Measurements from ENCODE around the gene IFNLR1. TPM values are rescaled to one million over a fixed set of nuclear protein-coding genes. Genes with fewer than 3 reads are reported as not detected.

Gene IFNLR1
- total RNA-seq, 2 donors from 2014 or later = 0.43 to 0.51 TPM

- intact Hi-C loops (cut with DNase I) = no loop called here
- DNase-seq (ENCODE audit: low spot score) = peak; percentile 64
Observed at GRCh38 chr1:24155011-24155782, 31.9 kb downstream of the IFNLR1 start.

GRCh38 chr1:24154215-24154614 is 32.9 kb downstream of the IFNLR1 start:
- intact Hi-C loops (cut with DNase I) = no loop called here
- no peak for DNase-seq (ENCODE audit: low spot score)

- intact Hi-C loops (cut with DNase I) = no loop called here
- DNase-seq (ENCODE audit: low spot score) = no peak
Observed at GRCh38 chr1:24152631-24153494, 34.2 kb downstream of the IFNLR1 start.

GRCh38 chr1:24151175-24151533 is 35.9 kb downstream of the IFNLR1 start:
- intact Hi-C loops (cut with DNase I) = no loop called here
- no peak for DNase-seq (ENCODE audit: low spot score)

GRCh38 chr1:24150234-24151174 is 36.6 kb downstream of the IFNLR1 start:
- intact Hi-C loops (cut with DNase I) = no loop called here
- DNase-seq (ENCODE audit: low spot score) = peak; percentile 94

GRCh38 chr1:24149866-24150233 is 37.2 kb downstream of the IFNLR1 start:
- no peak for DNase-seq (ENCODE audit: low spot score)
- intact Hi-C loops (cut with DNase I) = no loop called here

GRCh38 chr1:24147816-24148215 is 39.3 kb downstream of the IFNLR1 start:
- no peak for DNase-seq (ENCODE audit: low spot score)

GRCh38 chr1:24147194-24147593 is 39.9 kb downstream of the IFNLR1 start:
- peak; percentile 62 for DNase-seq (ENCODE audit: low spot score)
- intact Hi-C loops (cut with DNase I) = no loop called here

More at GRCh38 chr1:24147816-24148215, 39.3 kb downstream of the IFNLR1 start:
- intact Hi-C loops (cut with DNase I) = no loop called here

- intact Hi-C loops (cut with DNase I) = no loop called here
- peak; percentile 75 for DNase-seq (ENCODE audit: low spot score)
Observed at GRCh38 chr1:24142546-24143534, 44.2 kb downstream of the IFNLR1 start, which contains the start of gene IL22RA1. TSS of gene IL22RA1 (minus strand) at chr1:24143140. CDS start at chr1:24143082, 58 bp downstream.

GRCh38 chr1:24141311-24141997 is 45.6 kb downstream of the IFNLR1 start:
- intact Hi-C loops (cut with DNase I) = no loop called here
- DNase-seq (ENCODE audit: low spot score) = peak; percentile 31

- DNase-seq (ENCODE audit: low spot score) = peak; percentile 58
- intact Hi-C loops (cut with DNase I) = no loop called here
Observed at GRCh38 chr1:24140741-24141181, 46.3 kb downstream of the IFNLR1 start.

GRCh38 chr1:24139841-24140425 is 47.2 kb downstream of the IFNLR1 start:
- intact Hi-C loops (cut with DNase I) = no loop called here
- peak; percentile 52 for DNase-seq (ENCODE audit: low spot score)

GRCh38 chr1:24139222-24139489 is 47.9 kb downstream of the IFNLR1 start:
- DNase-seq (ENCODE audit: low spot score) = no peak
- intact Hi-C loops (cut with DNase I) = no loop called here

GRCh38 chr1:24138476-24139221 is 48.4 kb downstream of the IFNLR1 start:
- intact Hi-C loops (cut with DNase I) = no loop called here
- peak; percentile 26 for DNase-seq (ENCODE audit: low spot score)

GRCh38 chr1:24136956-24137539 is 50.0 kb downstream of the IFNLR1 start:
- DNase-seq (ENCODE audit: low spot score) = peak; percentile 45
- intact Hi-C loops (cut with DNase I) = no loop called here

GRCh38 chr1:24134376-24134775 is 52.7 kb downstream of the IFNLR1 start:
- DNase-seq (ENCODE audit: low spot score) = peak; percentile 11

More at GRCh38 chr1:24134376-24134775, 52.7 kb downstream of the IFNLR1 start:
- intact Hi-C loops (cut with DNase I) = no loop called here

Measured in posterior vena cava (tissue), 2 donors.